GM23338 (cell line): ENCODE results near the gene CXCR5. TPM values are rescaled to one million over a fixed set of nuclear protein-coding genes. Genes with fewer than 3 reads are reported as not detected.

Experiments used
- ATAC-seq: fragments of 200-7000 bp; cut with Tn5 transposase; 3 replicates; pipeline ENCODE4 v1.9.1; 2020
- DNase-seq: peaks from one replicate; pipeline ENCODE4 v3.0.0-alpha.2; 2015; ENCODE audit warnings: low spot score
- H2AFZ ChIP-seq: fragments of 200-600 bp; sonication (generic); 2 replicates; pipeline ENCODE4 v1.8.0; 2016; ENCODE audit warnings: antibody characterized with exemption, mild to moderate bottlenecking, moderate library complexity
- H3F3A ChIP-seq: fragments of 200-600 bp; sonication (generic); replicated peaks from 2 replicates; pipeline ENCODE4 v1.8.0; 2017; ENCODE audit warnings: antibody characterized with exemption, mixed run types, low read depth
- H3K27ac ChIP-seq: fragments of 200-600 bp; sonication (generic); 2 replicates; pipeline ENCODE4 v1.6.1; 2016; ENCODE audit warnings: low read depth
- H3K27me3 ChIP-seq: fragments of 200-600 bp; sonication (generic); 2 replicates; pipeline ENCODE4 v1.8.0; 2016; ENCODE audit warnings: mild to moderate bottlenecking, mixed run types, moderate library complexity; ENCODE audit not compliant: insufficient read depth
- H3K36me3 ChIP-seq: fragments of 200-600 bp; sonication (generic); 2 replicates; pipeline ENCODE4 v1.8.0; 2016; ENCODE audit warnings: mild to moderate bottlenecking; ENCODE audit not compliant: insufficient read depth
- H3K4me1 ChIP-seq: fragments of 200-600 bp; sonication (generic); 2 replicates; pipeline ENCODE4 v1.8.0; 2016; ENCODE audit warnings: mild to moderate bottlenecking, moderate library complexity; ENCODE audit not compliant: insufficient read depth
- H3K4me2 ChIP-seq: fragments of 200-600 bp; sonication (generic); 2 replicates; pipeline ENCODE4 v1.7.1; 2017; ENCODE audit warnings: mixed run types
- H3K4me3 ChIP-seq: fragments of 200-600 bp; sonication (generic); 2 replicates; pipeline ENCODE4 v1.6.1; 2016; ENCODE audit warnings: mixed run types
- H3K79me2 ChIP-seq: fragments of 200-600 bp; sonication (generic); replicated peaks from 2 replicates; pipeline ENCODE4 v1.8.0; 2017; ENCODE audit warnings: mild to moderate bottlenecking; ENCODE audit not compliant: insufficient read depth
- H3K9me2 ChIP-seq: fragments of 200-600 bp; sonication (generic); 2 replicates; pipeline ENCODE4 v1.8.0; 2017; ENCODE audit not compliant: insufficient read depth
- H4K20me1 ChIP-seq: fragments of 200-600 bp; sonication (generic); replicated peaks from 2 replicates; pipeline ENCODE4 v1.8.0; 2017; ENCODE audit warnings: mild to moderate bottlenecking; ENCODE audit not compliant: insufficient read depth
- H3K27ac Mint-ChIP-seq: 2 replicates; pipeline ENCODE4 v1.8.0; 2020; ENCODE audit warnings: inconsistent platforms, mild to moderate bottlenecking, moderate library complexity, mixed read lengths
- H3K27me3 Mint-ChIP-seq: 3 replicates; pipeline ENCODE4 v1.8.0; 2022; ENCODE audit warnings: low read depth, mild to moderate bottlenecking, moderate library complexity, mixed read lengths, inconsistent platforms; ENCODE audit not compliant: insufficient read depth, poor library complexity
- H3K36me3 Mint-ChIP-seq: 3 replicates; pipeline ENCODE4 v1.8.0; 2021; ENCODE audit warnings: low read depth, mild to moderate bottlenecking, inconsistent platforms, moderate library complexity, mixed read lengths
- H3K4me1 Mint-ChIP-seq: 3 replicates; pipeline ENCODE4 v1.8.0; 2020; ENCODE audit warnings: mild to moderate bottlenecking, inconsistent platforms, mixed read lengths
- H3K4me3 Mint-ChIP-seq: 3 replicates; pipeline ENCODE4 v1.8.0; 2021; ENCODE audit warnings: moderate library complexity, mild to moderate bottlenecking, inconsistent platforms, mixed read lengths
- H3K9me3 Mint-ChIP-seq: 3 replicates; pipeline ENCODE4 v1.8.0; 2020; ENCODE audit warnings: moderate library complexity, mild to moderate bottlenecking, inconsistent platforms, mixed read lengths
- CREB1 ChIP-seq: fragments of 250-450 bp; sonication (Bioruptor Pico); IDR thresholded peaks from 2 replicates; pipeline ENCODE4 v1.5.0; 2020; ENCODE audit warnings: low read depth, mild to moderate bottlenecking, moderate library complexity
- CTCF ChIP-seq, 2 experiments: fragments of 200-600 bp in 1 of 2; sonication (generic) in 1 of 2; conservative IDR thresholded peaks; 2 replicates each; pipeline versions ENCODE4 v1.5.1 to v1.6.1; 2016 to 2017; ENCODE audit warnings: antibody characterized with exemption in 2 of 2, low read depth in 2 of 2, mild to moderate bottlenecking in 2 of 2, moderate library complexity in 1 of 2
- ETS1 ChIP-seq: IDR thresholded peaks from 2 replicates; pipeline ENCODE4 v1.6.1; 2016; ENCODE audit warnings: antibody characterized with exemption
- EZH2 ChIP-seq: fragments of 200-600 bp; sonication (generic); IDR thresholded peaks from one replicate; pipeline ENCODE4 v1.8.0; 2017; ENCODE audit warnings: antibody characterized with exemption, mild to moderate bottlenecking, low read depth; ENCODE audit not compliant: unreplicated experiment
- EZH2phosphoT487 ChIP-seq: fragments of 200-600 bp; sonication (generic); IDR thresholded peaks from one replicate; pipeline ENCODE4 v1.8.1; 2018; ENCODE audit warnings: antibody characterized with exemption; ENCODE audit not compliant: unreplicated experiment
- JUNB ChIP-seq: IDR thresholded peaks from one replicate; pipeline ENCODE4 v1.6.1; 2016; ENCODE audit warnings: antibody characterized with exemption; ENCODE audit not compliant: unreplicated experiment
- NANOG ChIP-seq: IDR thresholded peaks from 2 replicates; pipeline ENCODE4 v1.6.1; 2016; ENCODE audit warnings: antibody characterized with exemption, borderline replicate concordance
- POLR2AphosphoS5 ChIP-seq: IDR thresholded peaks from 2 replicates; pipeline ENCODE4 v1.6.1; 2016; ENCODE audit warnings: antibody characterized with exemption, low read depth
- REST ChIP-seq: IDR thresholded peaks from one replicate; pipeline ENCODE4 v1.6.1; 2018; ENCODE audit warnings: antibody characterized with exemption; ENCODE audit not compliant: unreplicated experiment
- STAT1 ChIP-seq: IDR thresholded peaks from one replicate; pipeline ENCODE4 v1.6.1; 2016; ENCODE audit warnings: antibody characterized with exemption; ENCODE audit not compliant: unreplicated experiment
- ZNF114 ChIP-seq: fragments of 250-450 bp; sonication (Bioruptor Pico); IDR thresholded peaks from 2 replicates; pipeline ENCODE4 v1.5.0; 2020; ENCODE audit warnings: mild to moderate bottlenecking, moderate library complexity
- ZNF331 ChIP-seq: fragments of 250-450 bp; sonication (Bioruptor Pico); IDR thresholded peaks from 2 replicates; pipeline ENCODE4 v1.5.0; 2020; ENCODE audit warnings: low read depth, mild to moderate bottlenecking, moderate library complexity
- ZNF462 ChIP-seq: fragments of 250-450 bp; sonication (Bioruptor Pico); IDR thresholded peaks from 2 replicates; pipeline ENCODE4 v1.5.0; 2020; ENCODE audit warnings: mild to moderate bottlenecking, moderate library complexity
- polyA plus RNA-seq: library from polyadenylated mRNA; unstranded; fragments of >200 nt; fragmentation: Nextera tagmentation; extraction: Ambion mirVana; gene quantifications from 2 replicates; pipeline ENCODE4 v1.2.1, GENCODE V29; 2016
- total RNA-seq: library from RNA; depleted of rRNA; stranded (reverse); fragments of >200 nt; shearing (Covaris generic); gene quantifications from 2 replicates; pipeline ENCODE4 v1.2.3, GENCODE V29; 2014

Gene CXCR5
- total and polyA plus RNA-seq, 2 experiments from 2014 or later, result 0.18 TPM; not detected in 1

GRCh38 chr11:118878163-118878563 lies 5.5 kb upstream of the CXCR5 start:
- Histone ChIP-seq H3K4me3 (no peak overlapping the region), H3K79me2 (no peaks in the 10 kb centered on the region), H3K4me2 (no peak overlapping the region), H3K9me2 (no peaks in the 10 kb centered on the region), H3K4me1 (no peaks in the 10 kb centered on the region), H4K20me1 (no peaks in the 10 kb centered on the region), H3F3A (no peaks in the 10 kb centered on the region), H3K36me3 (no peaks in the 10 kb centered on the region), H3K27ac (no peak overlapping the region), H2AFZ (no peak overlapping the region), H3K27me3 (no peaks in the 10 kb centered on the region)
- no peak for ATAC-seq
- Mint-ChIP-seq H3K4me3 (no peak overlapping the region), H3K27me3 (peaks cover 11% of the 10 kb centered on the region), H3K27ac (no peak overlapping the region), H3K4me1 (peaks cover 7% of the 10 kb centered on the region; the same call in 2 of the 3 replicates), H3K9me3 (no peaks in the 10 kb centered on the region), H3K36me3 (no peaks in the 10 kb centered on the region)
- no peak for TF ChIP-seq ZNF462 (CRISPR knock-in tag)
- TF ChIP-seq REST, result no peak
- TF ChIP-seq CTCF (conservative IDR thresholded peaks at IDR 0.05; ENCODE audit: low read depth in 2 of 2), result no peak
- TF ChIP-seq ETS1, result no peak
- no peak for TF ChIP-seq JUNB
- no peak for TF ChIP-seq STAT1
- no peak for TF ChIP-seq POLR2AphosphoS5
- TF ChIP-seq CREB1 (CRISPR knock-in tag), result no peak
- no peak for TF ChIP-seq ZNF114 (CRISPR knock-in tag)
- TF ChIP-seq NANOG, result no peak
- no peak for TF ChIP-seq ZNF331
- no peak for TF ChIP-seq EZH2
- TF ChIP-seq EZH2phosphoT487, result no peak
- DNase-seq, result no peak
